ENCODE data around the gene ERGIC1.

Gene ERGIC1

GRCh38 chr5:172840432-172841154, 6.5 kb downstream of the ERGIC1 start:
- no peak for TF ChIP-seq CTCF (conservative IDR thresholded peaks at IDR 0.05)
- peak overlapping the region; percentile 96 for H3K27ac ChIP-seq

GRCh38 chr5:172841256-172841655, 7.2 kb downstream of the ERGIC1 start:
- TF ChIP-seq CTCF (conservative IDR thresholded peaks at IDR 0.05), result no peak
- peak overlapping the region; percentile 96 for H3K27ac ChIP-seq

- no peak overlapping the region for H3K27ac ChIP-seq
- TF ChIP-seq CTCF (conservative IDR thresholded peaks at IDR 0.05), result no peak
Observed at GRCh38 chr5:172843825-172844576, 9.9 kb downstream of the ERGIC1 start.

- H3K27ac ChIP-seq, result no peak overlapping the region
Observed at GRCh38 chr5:172844577-172844838, 10.5 kb downstream of the ERGIC1 start.

GRCh38 chr5:172845154-172845553, 11.1 kb downstream of the ERGIC1 start:
- no peak overlapping the region for H3K27ac ChIP-seq
- no peak for TF ChIP-seq CTCF (conservative IDR thresholded peaks at IDR 0.05)

More at GRCh38 chr5:172844577-172844838, 10.5 kb downstream of the ERGIC1 start:
- TF ChIP-seq CTCF (conservative IDR thresholded peaks at IDR 0.05), result no peak

- no peak overlapping the region for H3K27ac ChIP-seq
- TF ChIP-seq CTCF (conservative IDR thresholded peaks at IDR 0.05), result no peak
Observed at GRCh38 chr5:172845576-172845975, 11.5 kb downstream of the ERGIC1 start.

- H3K27ac ChIP-seq, result no peak overlapping the region
- TF ChIP-seq CTCF (conservative IDR thresholded peaks at IDR 0.05), result no peak
Observed at GRCh38 chr5:172846249-172846648, 12.2 kb downstream of the ERGIC1 start.

Measured in VCaP (cell line).